ENCODE data around the gene ADCY7. TPM values are rescaled to one million over a fixed set of nuclear protein-coding genes. Genes with fewer than 3 reads are reported as not detected.

The ADCY7 gene
- polyA plus RNA-seq, 3 donors = 6.9 to 9.9 (median 9.0) TPM

DNA sequence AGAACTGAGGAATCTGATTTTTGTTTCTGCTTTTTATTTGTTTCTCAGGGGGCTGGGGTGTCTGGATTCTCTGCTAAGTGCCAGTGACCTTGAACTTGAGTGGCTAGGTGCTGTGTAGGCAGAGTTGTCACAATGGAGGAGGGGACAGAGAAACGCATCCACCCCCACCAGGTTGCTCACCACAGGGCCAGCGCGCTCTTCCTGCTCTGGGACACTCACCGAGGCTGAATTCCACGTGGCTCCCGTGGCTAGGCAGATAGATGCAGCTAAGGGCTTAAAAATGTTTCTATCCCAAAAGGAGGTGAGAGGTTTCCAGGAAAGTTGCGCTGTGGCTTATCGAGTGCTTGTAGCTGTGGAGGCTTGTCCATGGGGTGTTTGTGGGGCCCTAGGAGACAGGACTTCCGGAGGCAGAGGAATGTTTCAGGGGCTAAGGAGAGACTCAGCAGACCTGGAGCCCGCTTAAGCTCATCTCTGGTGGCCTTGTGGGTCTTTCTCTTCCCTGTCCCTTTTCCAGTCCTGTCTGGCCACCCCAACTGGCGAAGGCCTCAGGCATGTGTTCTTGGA lies 36.8 kb downstream of the ADCY7 start:
- no peak for DNase-seq (ENCODE audit: extremely low read depth in 1 of 11, low read depth in 9 of 11, low spot score in 4 of 11)

DNA sequence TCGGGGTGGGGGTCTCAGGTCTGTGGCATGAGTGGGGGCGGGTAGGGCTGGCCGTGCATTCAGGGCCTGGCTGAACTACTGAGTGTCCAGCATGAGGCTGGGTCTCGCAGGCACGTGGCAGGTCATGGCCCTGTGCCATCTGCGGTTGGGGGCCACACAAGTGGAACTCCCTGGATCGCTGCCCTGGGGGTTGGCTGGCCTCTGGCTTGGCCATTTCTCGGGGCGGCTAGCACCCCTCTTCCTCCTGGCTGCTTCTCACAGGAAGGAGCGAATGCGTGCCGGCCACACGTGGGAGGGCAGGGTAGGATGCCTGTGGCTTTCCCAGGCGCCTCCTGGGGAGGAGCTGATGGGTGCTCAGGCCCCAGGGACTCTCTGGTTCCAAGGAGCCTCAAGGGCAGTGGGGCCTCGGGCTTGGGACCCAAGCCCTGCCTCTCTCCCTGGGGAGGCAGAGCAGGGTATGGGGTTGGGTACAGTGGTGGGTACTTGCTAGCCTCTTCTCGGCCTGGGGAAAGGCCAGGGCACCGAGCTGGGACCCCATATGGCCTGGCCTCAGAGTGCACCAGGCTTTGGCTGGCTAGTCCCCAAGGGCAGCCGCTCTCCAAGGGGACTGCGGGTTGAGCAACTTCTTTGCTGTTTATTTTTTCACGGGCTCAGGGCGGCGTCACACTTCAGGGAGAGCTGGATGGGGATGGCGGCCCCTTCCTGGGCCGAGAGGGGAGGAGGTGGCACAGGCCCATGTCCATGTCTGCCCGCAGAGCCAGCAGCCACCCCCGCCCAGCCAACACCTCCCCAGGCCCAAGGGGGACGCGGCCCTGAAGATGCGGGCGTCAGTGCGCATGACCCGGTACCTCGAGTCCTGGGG lies 37.5 kb downstream of the ADCY7 start:
- DNase-seq (ENCODE audit: extremely low read depth in 1 of 11, low read depth in 9 of 11, low spot score in 4 of 11) = no peak

DNA sequence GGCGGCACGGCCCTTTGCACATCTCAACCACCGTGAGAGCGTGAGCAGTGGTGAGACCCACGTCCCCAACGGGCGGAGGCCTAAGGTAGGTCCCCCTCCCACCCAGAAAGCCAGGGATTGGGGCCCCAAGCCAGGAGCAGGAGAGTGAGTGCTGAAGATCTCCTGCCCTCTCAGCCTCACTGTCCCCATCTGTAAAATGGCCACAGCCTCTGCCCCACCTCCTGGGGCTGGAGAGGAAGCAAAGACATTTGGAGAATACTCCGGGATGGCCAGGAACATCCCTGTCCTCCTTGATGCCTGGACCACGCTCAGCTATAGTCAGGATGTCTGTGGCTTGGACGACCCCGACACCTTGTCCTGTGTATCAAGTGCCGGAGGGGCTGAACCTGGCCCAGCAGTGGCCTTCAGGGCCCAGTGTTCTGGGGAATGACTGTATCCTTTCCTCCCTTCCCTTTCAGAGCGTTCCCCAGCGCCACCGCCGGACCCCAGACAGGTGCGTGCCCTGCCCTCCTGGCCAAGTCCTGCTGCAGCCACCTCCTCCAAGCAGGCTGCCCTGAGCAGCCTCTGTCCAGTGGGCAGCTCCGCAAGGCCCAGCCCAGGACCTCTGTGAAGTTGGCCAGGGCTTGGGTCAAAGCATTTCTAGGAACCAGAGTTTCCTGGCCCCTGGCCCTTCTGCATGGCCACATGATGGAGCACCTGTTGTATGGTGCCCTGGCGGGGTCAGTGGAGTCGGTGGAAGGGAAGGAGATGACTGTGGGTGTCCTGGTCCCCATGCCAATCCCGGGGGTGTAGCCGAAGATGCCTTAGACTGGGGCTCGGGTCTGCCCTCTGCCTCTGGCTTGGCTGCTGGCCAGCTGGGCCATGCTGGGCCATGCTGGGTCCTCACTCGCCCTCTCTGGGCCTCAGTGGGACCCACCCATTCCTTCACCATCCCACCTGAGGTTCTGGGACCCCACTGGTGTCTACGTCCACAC lies 38.4 kb downstream of the ADCY7 start:
- no peak for DNase-seq (ENCODE audit: extremely low read depth in 1 of 11, low read depth in 9 of 11, low spot score in 4 of 11)

DNA sequence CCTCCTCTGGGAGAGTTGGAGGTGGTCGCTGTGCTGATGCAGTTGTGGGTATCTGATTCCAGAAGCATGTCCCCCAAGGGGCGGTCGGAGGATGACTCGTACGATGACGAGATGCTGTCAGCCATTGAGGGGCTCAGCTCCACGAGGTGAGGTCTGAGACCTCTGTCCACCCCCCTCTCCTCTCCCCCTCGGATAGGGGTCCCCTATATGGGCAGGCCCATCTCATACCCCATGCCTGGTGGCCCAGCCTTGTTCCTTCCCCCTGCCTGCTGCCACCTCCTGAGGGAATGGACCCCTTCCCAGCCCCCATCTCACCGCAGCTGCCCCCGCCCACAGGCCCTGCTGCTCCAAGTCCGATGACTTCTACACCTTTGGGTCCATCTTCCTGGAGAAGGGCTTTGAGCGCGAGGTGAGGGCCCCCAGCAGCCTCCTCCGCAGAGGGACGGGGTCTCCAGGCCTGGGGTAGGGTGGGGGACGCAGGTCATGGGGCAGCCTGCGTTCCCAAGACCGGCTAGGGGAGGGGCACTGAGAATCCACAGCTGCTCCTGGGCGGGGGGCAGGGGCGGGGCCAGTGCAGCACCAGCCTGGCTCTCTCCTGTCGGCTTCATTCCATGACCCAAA lies 39.2 kb downstream of the ADCY7 start:
- no peak for DNase-seq (ENCODE audit: extremely low read depth in 1 of 11, low read depth in 9 of 11, low spot score in 4 of 11)

- no peak for DNase-seq (ENCODE audit: extremely low read depth in 1 of 11, low read depth in 9 of 11, low spot score in 4 of 11)
Measured at GRCh38 chr16:50306287-50306686, 39.9 kb downstream of the ADCY7 start.

GRCh38 chr16:50308237-50308965 lies 42.0 kb downstream of the ADCY7 start:
- DNase-seq (ENCODE audit: extremely low read depth in 1 of 11, low read depth in 9 of 11, low spot score in 4 of 11) = no peak

GRCh38 chr16:50309156-50309526 lies 42.8 kb downstream of the ADCY7 start:
- DNase-seq (ENCODE audit: extremely low read depth in 1 of 11, low read depth in 9 of 11, low spot score in 4 of 11) = no peak

- no peak for DNase-seq (ENCODE audit: extremely low read depth in 1 of 11, low read depth in 9 of 11, low spot score in 4 of 11)
Measured at GRCh38 chr16:50309527-50310307, 43.4 kb downstream of the ADCY7 start.

- no peak for DNase-seq (ENCODE audit: extremely low read depth in 1 of 11, low read depth in 9 of 11, low spot score in 4 of 11)
Measured at GRCh38 chr16:50310308-50311133, 44.2 kb downstream of the ADCY7 start.

DNA sequence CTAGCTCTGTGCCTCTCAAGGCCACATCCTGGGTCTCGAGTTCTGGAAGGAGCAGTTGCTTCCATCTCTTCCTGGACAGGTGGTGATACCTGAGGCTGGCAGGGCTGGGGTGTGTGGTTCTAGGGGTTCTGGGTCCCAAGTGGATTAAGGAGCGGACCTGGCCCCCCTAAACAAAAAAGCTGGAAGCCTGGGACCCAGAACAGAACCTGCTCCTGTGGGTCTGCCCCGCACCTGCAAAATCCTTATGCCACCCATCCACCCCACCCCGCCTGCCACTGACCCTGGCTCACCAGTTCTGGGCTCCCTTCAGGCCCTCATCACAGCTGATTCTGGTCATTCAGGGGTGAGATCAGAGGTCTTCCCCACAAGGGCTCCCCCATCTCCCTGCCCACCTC lies 44.8 kb downstream of the ADCY7 start:
- DNase-seq (ENCODE audit: extremely low read depth in 1 of 11, low read depth in 9 of 11, low spot score in 4 of 11) = no peak

GRCh38 chr16:50311891-50312501 lies 45.6 kb downstream of the ADCY7 start:
- DNase-seq (ENCODE audit: extremely low read depth in 1 of 11, low read depth in 9 of 11, low spot score in 4 of 11) = no peak

DNA sequence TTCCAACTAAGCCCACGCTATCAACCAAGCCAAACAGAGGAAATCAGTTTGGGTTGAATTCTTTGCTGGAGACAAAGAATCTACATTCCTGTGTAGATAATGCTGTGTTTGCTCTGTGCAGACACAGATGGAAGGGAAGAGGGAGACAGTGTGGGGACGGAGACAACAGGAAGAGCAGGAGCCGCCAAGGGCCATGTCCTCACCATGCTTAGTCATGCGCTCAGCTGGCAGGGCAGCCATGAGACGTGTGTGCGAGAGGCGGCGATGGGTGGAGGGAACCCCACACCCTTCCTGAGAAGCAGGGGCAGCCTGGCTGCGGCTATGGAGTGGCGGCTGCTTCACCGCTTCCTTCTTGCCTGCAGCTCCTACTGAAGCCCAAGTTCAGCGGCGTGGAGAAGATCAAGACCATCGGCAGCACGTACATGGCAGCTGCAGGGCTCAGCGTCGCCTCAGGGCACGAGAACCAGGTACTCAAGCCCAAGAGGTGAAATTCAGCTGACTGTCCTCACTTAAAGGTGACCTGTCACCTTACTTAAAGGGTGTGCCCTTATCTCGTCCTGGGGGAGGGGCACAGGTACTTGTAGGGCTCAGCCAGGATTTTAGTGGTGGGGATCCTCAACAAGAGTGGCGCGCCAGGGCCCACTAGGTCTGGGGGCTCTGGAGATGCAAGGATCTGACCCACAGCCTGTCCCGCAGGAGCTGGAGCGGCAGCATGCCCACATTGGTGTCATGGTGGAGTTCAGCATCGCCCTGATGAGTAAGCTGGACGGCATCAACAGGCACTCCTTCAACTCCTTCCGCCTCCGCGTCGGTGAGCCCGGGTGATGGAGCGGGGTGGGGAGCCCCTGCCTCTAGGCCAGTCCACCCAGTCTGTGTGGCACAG lies 47.5 kb downstream of the ADCY7 start:
- DNase-seq (ENCODE audit: extremely low read depth in 1 of 11, low read depth in 9 of 11, low spot score in 4 of 11) = no peak

DNA sequence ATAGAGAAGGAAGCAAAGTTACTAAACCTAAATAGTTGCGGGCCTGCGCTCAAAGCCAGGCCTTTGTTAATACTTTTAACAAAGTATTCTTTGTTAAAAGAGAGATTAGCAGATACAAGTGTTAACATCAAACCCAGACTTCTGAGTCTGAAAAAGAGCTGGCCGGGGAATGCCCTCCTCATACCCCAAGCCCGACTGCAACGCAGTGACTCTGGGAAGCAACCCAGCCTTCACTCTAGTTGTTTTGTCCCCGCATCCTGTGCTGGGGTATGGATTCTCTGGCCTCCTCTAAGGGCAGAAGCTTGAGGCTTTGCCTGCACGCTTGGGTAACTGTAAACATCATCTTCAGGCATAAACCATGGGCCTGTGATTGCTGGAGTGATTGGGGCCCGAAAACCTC lies 48.3 kb downstream of the ADCY7 start:
- no peak for DNase-seq (ENCODE audit: extremely low read depth in 1 of 11, low read depth in 9 of 11, low spot score in 4 of 11)

- peak in 1 of 11 donors; percentile 30 for DNase-seq (ENCODE audit: extremely low read depth in 1 of 11, low read depth in 9 of 11, low spot score in 4 of 11)
Measured at GRCh38 chr16:50315346-50315997, 49.1 kb downstream of the ADCY7 start.

DNA sequence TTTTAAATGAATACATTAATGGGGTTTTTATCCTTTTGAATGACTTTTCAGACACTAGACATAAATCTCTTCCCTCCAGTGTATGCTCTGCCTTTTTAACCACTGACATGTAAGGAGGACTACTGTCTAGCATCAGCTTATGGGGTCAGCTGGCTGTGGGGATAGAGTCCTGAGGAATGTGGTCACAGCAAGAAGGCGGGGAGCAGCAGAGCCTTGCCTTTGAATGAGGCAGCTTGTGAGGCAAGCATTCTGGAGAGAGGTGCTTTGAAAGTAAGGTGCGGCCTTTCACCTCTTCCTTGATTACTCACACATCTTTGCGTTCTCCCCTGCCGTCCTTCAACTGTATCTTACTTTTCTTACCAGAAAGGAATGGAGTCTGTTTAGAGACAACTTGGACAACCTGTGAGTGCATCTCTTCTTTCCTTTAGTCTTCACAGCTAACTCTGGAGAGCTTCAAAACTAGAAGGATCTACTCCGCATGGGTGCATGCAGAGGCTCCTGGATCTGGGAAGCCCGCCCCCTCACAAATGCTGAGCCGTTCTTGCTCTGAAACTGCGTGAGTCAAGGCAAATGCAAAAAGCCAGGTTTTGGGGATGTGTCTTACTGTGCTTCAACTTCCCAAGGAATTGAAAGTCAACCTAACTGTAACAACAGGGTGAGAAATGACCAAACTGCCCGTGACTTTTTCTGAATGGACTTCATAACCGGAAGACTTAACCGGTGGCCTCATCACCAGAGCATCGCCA lies 49.9 kb downstream of the ADCY7 start:
- DNase-seq (ENCODE audit: extremely low read depth in 1 of 11, low read depth in 9 of 11, low spot score in 4 of 11) = no peak

All from renal cortex interstitium (tissue), 11 donors.